HG02610 (cell line): ENCODE measurements around the gene ABT1.

Experiments used
- ATAC-seq: cut with Tn5 transposase; IDR thresholded peaks from one replicate; pipeline ENCODE4 v1.9.1; 2021; ENCODE audit warnings: mild to moderate bottlenecking, moderate library complexity; ENCODE audit not compliant: unreplicated experiment

The ABT1 gene

DNA sequence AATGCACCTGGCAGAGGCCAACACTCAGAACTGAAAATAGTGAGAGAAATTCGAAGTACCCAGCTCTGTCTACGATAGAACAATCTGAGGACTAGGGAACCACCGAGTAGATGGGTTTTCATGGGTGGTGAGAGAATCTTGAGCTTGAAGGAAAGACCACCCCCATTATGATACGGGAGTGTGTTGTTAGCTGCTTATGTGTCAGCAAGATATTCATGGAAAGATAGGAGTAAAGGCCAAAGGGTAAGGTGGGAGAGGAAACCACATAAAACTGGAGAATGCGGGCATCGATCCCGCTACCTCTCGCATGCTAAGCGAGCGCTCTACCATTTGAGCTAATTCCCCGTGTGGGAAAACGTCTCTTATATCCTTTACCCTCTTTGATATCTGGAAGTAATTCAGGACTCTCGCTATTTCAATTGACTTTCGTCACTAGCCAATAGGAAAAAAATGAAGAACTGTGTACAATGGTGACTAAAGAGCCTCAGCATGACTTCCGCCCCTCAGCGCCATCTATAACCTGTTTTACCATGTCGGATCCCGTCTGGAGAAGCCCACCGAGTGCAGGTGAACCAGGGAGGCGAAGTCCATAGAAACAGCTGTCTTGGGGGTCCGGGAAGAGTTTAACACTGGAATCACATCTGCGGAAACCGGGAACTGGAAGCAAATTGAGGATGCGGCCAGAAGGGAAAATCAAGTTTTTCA, 25.0 kb upstream of the ABT1 start:
- no peak for ATAC-seq

DNA sequence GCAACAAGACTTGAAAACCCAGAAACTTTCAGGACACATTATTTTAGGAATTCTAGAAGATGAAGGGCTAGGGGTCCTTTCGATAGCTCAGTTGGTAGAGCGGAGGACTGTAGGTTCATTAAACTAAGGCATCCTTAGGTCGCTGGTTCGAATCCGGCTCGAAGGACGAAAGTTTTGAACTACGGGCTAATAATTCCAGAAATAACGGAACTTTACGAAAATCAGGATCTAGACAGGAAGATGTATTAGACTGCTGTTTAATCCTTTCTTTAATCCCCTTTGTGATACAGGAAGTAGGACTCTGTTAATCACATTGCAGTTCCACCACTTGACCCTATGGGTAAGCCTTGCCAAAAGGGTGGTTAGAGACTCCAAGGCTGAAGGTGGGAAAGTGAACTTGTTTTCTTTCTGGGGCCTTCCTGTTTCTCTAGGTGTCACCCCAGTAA, 21.2 kb upstream of the ABT1 start:
- no peak for ATAC-seq

GRCh38 chr6:26576407-26576843, 20.3 kb upstream of the ABT1 start:
- no peak for ATAC-seq

DNA sequence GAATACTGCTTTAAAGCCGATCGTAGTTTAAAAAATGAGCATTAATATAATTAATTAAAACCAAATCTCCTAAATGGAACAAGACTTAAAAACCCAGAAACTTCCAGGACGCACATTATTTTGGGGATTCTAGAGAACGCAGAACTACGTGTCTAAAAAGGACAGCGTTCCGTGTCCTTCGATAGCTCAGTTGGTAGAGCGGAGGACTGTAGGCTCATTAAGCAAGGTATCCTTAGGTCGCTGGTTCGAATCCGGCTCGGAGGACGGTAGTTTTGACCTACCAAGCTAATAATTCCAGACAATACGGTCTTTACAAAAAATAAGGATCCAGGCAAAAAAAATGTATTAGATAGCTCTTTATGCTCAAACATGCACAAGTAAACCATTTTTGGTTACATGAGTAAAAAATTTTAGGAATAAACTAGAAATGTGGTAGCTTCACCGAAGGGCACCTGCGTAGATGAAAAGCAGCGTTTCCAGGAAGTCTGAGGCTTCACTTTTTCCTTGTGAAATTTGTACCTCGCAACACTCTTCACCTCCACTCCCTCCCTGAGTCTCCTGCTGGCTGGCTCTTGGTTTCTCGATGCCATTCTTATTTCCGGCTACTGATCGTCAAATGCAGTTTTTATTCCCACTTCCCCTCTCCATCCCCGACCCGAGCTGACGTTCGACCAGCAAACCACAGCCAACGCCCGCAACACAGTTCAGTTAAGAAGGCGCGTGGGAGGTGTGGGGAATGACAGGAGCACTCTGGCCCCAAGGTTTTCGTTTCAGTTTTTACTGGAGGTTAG, 19.6 kb upstream of the ABT1 start:
- no peak for ATAC-seq

DNA sequence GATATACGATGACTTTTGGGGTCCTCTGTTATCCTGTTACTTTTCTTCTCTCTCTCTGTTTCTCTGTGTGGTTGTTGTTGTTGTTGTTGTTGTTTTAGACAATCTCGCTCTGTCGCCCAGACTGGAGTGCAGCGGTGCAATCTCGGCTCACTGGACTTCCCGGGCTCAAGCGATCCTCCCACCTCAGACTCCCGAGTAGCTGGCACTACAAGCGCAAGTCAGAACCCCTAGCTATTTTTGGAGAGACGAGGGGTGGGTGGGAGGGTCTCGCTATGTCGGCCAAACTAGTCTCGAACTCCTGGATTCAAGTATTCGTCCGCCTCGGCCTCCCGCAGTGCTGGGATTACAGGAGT, 19.1 kb upstream of the ABT1 start:
- no peak for ATAC-seq

- no peak for ATAC-seq
These were observed 18.5 kb upstream of the ABT1 start for GRCh38 chr6:26578279-26578678.

- no peak for ATAC-seq
These were observed 18.0 kb upstream of the ABT1 start for GRCh38 chr6:26578741-26579140.

DNA sequence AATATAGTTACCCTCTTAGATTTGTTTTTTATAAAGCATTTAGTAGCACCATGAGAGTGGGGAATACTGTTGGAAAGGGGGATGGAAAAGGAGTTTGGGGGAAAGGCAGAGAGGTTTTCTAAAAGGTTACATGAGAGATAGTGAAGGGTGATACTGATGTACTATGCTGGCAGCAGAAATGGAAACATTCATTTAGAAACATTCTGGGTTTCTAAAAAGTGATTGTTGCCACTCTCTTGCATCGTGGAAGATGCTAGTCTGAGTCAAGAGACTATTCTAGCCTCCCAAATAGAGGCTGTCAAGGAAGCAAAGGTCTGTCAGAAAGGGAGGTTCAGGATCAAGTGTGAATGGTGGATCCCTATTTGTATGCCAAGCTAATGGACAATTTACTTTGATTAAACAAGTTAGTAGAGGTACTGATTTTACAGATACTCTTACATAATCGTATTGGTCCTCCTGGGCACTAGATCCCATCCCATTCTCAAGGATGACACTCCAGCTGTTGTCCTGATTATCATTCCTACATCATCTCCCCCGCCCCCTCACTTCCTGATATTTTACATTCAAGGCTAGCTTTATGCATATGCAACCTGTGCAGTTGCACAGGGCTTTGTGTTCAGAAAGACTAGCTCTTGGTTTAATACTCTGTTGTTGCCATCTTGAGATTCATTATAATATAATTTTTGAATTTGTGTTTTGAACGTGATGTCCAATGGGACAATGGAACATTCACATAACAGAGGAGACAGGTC, 15.4 kb upstream of the ABT1 start:
- no peak for ATAC-seq

GRCh38 chr6:26588965-26589364, 7.8 kb upstream of the ABT1 start:
- ATAC-seq, result no peak

GRCh38 chr6:26592649-26593048, 4.1 kb upstream of the ABT1 start:
- no peak for ATAC-seq

DNA sequence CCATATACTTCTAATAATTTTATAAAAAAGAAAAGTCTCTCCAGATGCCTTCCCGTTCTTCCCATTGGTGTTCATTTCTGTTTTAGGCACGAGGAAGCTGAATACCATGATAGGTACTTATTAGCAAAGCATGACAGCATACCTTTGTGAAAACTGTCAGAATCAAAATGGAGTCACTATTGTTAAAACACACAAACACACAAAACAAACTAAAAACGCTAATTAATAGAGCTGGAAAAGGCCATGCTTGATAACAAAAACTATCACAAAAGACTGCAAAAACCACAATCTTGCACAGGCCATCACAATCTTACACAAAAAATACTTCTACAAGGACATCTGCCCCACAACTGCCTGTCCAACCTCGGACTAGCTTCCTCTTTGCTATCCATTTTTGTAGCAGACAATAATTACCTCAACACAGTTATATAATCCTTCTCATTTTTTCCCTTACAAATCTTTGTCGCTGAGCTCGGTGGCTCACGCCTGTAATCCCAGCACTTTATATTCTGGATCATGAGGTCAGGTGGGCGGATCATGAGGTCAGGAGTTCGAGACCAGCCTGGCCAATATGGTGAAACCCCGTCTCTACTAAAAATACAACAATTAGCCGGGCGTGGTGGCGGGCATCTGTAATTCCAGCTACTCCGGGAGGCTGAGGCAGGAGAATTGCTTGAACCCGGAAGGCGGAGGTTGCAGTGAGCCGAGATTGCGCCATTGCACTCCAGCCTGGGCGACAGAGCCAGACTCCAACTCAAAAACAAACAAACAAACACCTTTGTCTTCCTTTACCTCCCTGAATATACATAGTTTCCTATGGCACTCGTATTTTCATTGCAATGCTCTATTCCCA, 3.2 kb upstream of the ABT1 start:
- no peak for ATAC-seq

DNA sequence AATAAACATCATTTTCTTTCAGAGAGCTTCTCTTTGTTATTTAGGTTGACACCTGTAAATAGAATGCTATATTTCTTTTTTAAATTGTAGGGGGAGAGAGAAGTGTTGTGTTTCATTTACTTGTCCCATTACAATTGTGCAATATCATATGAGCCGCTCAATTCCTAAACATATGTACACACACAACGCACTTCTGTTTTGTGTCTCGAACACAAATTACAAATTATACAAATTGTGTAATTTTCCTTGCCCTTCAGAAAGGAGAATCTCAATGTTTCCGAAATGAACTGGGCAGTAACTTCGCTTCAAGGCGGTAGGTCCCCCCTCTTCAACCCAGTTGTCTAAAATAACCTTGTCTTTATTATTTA, 2.6 kb upstream of the ABT1 start:
- ATAC-seq, result no peak

GRCh38 chr6:26594730-26595632, 1.8 kb upstream of the ABT1 start:
- no peak for ATAC-seq

GRCh38 chr6:26595669-26596269, 984 bp upstream of the ABT1 start:
- peak; percentile 60 for ATAC-seq

DNA sequence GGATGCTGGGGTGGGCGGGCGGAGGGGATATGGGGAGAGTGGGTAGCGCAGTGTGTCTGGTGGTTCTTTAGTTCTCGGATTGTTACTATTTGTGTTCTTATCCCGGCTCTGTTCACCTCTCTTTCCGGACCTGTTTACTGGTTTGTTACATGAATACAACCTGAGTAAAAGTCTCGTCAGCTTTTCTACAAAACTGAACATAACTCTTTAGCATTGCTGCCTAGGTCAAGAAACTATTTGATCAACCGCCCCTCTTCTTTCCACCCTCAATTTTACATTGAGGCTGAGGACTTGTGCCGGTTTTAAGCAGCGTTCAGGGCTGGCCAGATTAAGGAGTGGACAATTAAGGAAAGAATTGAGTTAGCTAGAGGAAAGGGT, 625 bp downstream of the ABT1 start:
- no peak for ATAC-seq

- ATAC-seq, result no peak
These were observed 1.1 kb downstream of the ABT1 start for GRCh38 chr6:26597821-26598220.

DNA sequence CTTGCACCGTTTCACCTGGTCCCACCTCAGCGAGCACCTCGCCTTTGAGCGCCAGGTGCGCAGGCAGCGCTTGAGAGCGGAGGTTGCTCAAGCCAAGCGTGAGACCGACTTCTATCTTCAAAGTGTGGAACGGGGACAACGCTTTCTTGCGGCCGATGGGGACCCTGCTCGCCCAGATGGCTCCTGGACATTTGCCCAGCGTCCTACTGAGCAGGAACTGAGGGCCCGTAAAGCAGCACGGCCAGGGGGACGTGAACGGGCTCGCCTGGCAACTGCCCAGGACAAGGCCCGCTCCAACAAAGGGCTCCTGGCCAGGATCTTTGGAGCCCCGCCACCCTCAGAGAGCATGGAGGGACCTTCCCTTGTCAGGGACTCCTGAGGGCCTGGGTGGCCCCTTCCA, 1.5 kb downstream of the ABT1 start:
- ATAC-seq, result no peak

- ATAC-seq, result no peak
These were observed 2.4 kb downstream of the ABT1 start for GRCh38 chr6:26599134-26599533.

DNA sequence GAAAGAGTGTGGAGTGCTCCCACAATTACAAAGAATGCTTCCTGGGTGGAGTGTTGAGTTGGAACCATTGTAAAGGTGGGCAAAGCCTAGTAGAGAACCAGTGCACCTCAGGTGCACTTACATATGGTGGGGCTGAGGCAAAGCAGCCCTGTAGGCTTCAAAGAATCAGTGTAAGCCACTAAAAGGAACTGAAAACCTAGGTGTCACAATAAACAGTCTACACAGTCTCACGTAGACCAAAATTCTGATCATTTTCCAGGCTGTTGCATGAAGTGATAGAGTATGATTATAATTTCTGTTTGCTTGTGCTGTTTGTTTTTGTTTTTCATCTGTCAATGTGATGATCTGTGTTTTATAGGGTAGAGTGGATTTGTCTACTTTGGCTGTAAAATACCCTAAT, 2.8 kb downstream of the ABT1 start:
- no peak for ATAC-seq

- ATAC-seq, result no peak
These were observed 4.0 kb downstream of the ABT1 start for GRCh38 chr6:26600759-26601158.
